Myocyte (in vitro differentiated cells): ENCODE measurements around the gene DISC1. TPM values are rescaled to one million over a fixed set of nuclear protein-coding genes. Genes with fewer than 3 reads are reported as not detected.
A peak's percentile ranks its signal among the peaks of the same experiment; 100 is the strongest.
"Not testable (repeated sequence)": the region's sequence is repeated elsewhere in the genome, so short reads cannot be mapped to it uniquely, and the experiment has no call there.

Experiments
- DNase-seq: peaks from one replicate; pipeline ENCODE4 v3.0.0-alpha.2; 2012; ENCODE audit warnings: low read depth
- total RNA-seq: library from RNA; depleted of rRNA; stranded (reverse); fragments of >200 nt; gene quantifications from 2 replicates; pipeline ENCODE4 v1.2.3, GENCODE V29; 2014

The DISC1 gene
- total RNA-seq, 1 donor from 2014 or later = 3.6 TPM

- DNase-seq = peak; percentile 58
Measured at GRCh38 chr1:231605149-231606100, 21.2 kb upstream of the DISC1 start.

- no peak for DNase-seq
Measured at GRCh38 chr1:231606712-231607111, 19.9 kb upstream of the DISC1 start.

- DNase-seq = no peak
Measured at GRCh38 chr1:231610388-231610787, 16.2 kb upstream of the DISC1 start.

GRCh38 chr1:231611111-231611510 is 15.5 kb upstream of the DISC1 start:
- DNase-seq = no peak

GRCh38 chr1:231611851-231612250 is 14.7 kb upstream of the DISC1 start:
- no peak for DNase-seq

GRCh38 chr1:231612393-231613089 is 14.0 kb upstream of the DISC1 start:
- DNase-seq = no peak

- no peak for DNase-seq
Measured at GRCh38 chr1:231613419-231614349, 12.9 kb upstream of the DISC1 start.

GRCh38 chr1:231616667-231617066 is 9.9 kb upstream of the DISC1 start:
- peak; percentile 60 for DNase-seq

GRCh38 chr1:231618609-231619256 is 7.9 kb upstream of the DISC1 start:
- DNase-seq = no peak

- peak; percentile 26 for DNase-seq
Measured at GRCh38 chr1:231619257-231619634, 7.3 kb upstream of the DISC1 start.

- DNase-seq = not testable (repeated sequence)
Measured at GRCh38 chr1:231625042-231625441, 1.5 kb upstream of the DISC1 start.

GRCh38 chr1:231625975-231626534 is 535 bp upstream of the DISC1 start:
- no peak for DNase-seq

- peak; percentile 52 for DNase-seq
Measured at GRCh38 chr1:231626951-231627614, 493 bp downstream of the DISC1 start.

GRCh38 chr1:231628207-231628876 is 1.8 kb downstream of the DISC1 start:
- DNase-seq = no peak

GRCh38 chr1:231629132-231629531 is 2.5 kb downstream of the DISC1 start:
- no peak for DNase-seq

GRCh38 chr1:231630558-231631205 is 4.1 kb downstream of the DISC1 start:
- peak; percentile 58 for DNase-seq

- DNase-seq = no peak
Measured at GRCh38 chr1:231631717-231632116, 5.1 kb downstream of the DISC1 start.

GRCh38 chr1:231632119-231632518 is 5.5 kb downstream of the DISC1 start:
- no peak for DNase-seq
